GM19240 (cell line): ENCODE measurements around the gene BANP.
"Not testable (repeated sequence)": the region's sequence is repeated elsewhere in the genome, so short reads cannot be mapped to it uniquely, and the experiment has no call there.

ENCODE experiments used
- DNase-seq: peaks from one replicate; pipeline ENCODE4 v3.0.0; 2011; ENCODE audit warnings: low spot score; ENCODE audit not compliant: insufficient read length

The BANP gene

GRCh38 chr16:87950765-87951551 lies at the start of gene BANP:
BANP (plus strand) TSS chr16:87951434; CDS start chr16:87975116, 23,682 bp downstream.
- DNase-seq = peak; percentile 99

GRCh38 chr16:87904963-87905362 lies 46.3 kb upstream of the BANP start:
- not testable (repeated sequence) for DNase-seq

DNA sequence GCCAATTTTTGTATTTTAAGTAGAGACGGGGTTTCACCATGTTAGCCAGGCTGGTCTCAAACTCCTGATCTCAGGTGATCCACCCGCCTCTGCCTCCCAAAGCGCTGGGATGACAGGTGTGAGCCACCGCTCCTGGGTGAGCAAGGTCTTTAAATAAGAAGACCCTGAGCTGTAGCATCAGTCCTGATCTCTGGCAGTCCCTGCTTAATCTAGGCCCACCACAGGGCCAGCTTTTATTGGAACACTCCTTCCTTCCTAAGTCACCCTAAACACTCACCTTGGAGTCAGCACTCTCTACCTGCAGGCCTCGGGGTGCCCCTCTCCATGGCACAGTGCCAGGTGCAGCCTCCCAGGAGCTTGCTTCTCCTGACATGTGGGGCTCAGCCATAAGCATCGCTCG lies 45.7 kb upstream of the BANP start:
- DNase-seq = not testable (repeated sequence)

DNA sequence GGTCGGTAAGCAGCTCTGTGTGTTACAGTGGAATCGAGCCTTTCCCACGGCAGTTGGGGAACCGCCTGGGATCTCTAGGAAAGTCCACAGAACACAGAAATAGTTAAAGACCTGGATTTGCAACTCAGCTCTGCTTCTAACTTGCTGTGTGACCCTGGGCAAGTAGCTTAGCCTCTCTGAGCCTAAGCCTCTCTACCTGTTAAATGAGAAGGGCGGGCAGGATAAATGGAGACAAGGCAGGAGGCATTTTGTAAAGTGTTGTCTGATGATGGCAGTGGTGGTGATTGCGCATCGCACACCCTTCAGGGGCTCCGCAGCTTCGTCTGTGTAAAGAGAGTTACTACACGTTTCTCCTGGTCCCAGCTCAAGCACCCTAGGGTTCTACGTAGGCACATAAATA lies 43.1 kb upstream of the BANP start:
- not testable (repeated sequence) for DNase-seq

- DNase-seq = peak; percentile 88
These were observed 41.9 kb upstream of the BANP start for GRCh38 chr16:87909203-87909935.

DNA sequence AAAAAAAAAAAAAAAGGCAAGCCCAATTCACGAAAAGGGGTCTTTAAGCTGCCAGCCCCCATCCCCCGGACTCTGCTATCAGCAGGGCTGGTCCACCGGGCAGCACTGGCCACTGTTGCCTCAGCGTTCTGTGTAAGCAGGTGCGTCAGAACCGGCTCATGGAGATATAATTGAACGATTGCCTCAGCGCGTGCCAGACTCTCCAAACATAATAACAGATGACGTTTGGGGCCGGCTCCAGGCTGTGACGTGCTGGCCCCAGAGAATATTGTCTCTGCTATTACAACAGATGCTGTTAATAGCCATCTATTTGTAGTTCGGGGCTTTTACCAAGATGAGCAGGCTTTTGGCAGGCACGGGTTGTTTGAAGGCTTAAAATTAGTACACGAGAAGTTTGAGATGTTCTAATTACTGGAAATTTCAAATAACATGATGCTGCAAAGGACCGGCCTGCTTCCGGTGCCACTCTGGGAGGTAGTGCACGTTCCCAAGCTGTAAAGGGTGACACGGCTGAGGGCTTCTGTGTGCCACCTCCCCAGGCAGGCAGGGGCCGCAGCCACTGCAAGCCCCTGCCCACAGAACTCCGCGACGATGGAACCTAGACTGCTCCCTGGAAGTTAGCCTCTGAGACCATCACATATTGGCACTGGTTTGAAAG lies 40.0 kb upstream of the BANP start:
- DNase-seq = not testable (repeated sequence)

GRCh38 chr16:87912691-87913090 lies 38.5 kb upstream of the BANP start:
- not testable (repeated sequence) for DNase-seq

DNA sequence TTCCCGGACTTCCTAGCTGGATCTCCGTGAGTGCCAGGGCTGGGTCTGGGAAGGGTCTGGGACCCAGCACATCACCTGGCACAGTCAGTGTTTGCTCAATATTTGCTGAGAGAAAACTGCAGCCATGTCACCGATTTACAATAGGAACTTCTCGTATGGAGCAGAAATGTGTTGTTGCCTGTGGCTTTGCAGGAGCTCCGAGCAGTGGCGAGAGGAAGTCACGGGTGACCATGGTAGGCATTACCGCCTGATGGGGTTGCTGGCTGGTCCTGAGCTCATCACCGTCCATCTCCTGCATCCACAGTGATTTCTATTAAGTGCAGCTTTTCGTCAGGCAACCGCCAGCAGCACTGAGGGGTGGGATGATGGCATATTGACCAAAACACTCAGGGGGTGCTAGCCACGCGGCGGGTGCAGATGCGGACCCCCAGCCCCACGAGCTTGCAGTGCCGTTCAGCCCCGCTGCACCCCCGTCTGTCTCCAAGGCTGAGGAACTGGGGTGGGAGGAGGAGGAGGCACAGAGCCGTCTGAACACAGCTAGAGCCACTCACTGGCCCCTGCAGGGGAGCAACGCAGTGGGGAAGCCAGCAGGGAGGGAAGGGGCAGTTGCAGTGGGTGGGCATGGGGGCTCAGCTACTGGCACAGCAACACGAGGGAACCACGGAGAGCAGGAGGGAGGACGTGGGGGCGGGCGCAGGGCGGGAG lies 37.1 kb upstream of the BANP start:
- DNase-seq = not testable (repeated sequence)

- DNase-seq = no peak
These were observed 36.4 kb upstream of the BANP start for GRCh38 chr16:87914812-87915211.

GRCh38 chr16:87917503-87917902 lies 33.7 kb upstream of the BANP start:
- no peak for DNase-seq

GRCh38 chr16:87918338-87918737 lies 32.9 kb upstream of the BANP start:
- no peak for DNase-seq

GRCh38 chr16:87918866-87919680 lies 32.2 kb upstream of the BANP start:
- DNase-seq = no peak

GRCh38 chr16:87919681-87919994 lies 31.6 kb upstream of the BANP start:
- no peak for DNase-seq

DNA sequence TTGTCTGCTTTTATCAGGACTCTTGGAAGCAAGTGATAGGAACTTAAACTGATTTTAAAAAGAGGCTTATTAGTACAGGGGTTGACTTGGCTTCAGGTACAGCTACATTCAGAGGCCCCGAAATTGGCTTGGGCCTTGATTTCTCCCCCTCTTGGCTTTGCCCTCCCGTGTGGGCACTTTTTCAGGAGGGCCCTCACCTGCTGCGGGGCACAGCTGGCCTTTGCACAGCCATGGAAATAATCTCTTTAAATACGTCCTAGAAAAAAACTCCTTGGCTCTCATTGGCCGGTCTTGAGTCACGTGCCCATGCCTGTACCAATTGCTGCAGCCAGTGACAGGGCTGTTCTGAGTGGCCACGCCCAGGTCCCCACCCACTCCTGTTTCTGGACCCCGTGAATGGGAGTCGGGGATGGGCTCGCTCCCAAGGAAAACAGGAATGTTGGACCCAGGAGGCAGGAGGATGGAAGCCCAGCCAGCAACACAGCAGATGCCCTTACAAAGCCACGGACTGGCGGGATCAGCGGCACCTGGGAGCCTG lies 29.9 kb upstream of the BANP start:
- DNase-seq = no peak

GRCh38 chr16:87922250-87922871 lies 28.9 kb upstream of the BANP start:
- DNase-seq = no peak

- DNase-seq = peak; percentile 68
These were observed 27.0 kb upstream of the BANP start for GRCh38 chr16:87924041-87924810.

DNA sequence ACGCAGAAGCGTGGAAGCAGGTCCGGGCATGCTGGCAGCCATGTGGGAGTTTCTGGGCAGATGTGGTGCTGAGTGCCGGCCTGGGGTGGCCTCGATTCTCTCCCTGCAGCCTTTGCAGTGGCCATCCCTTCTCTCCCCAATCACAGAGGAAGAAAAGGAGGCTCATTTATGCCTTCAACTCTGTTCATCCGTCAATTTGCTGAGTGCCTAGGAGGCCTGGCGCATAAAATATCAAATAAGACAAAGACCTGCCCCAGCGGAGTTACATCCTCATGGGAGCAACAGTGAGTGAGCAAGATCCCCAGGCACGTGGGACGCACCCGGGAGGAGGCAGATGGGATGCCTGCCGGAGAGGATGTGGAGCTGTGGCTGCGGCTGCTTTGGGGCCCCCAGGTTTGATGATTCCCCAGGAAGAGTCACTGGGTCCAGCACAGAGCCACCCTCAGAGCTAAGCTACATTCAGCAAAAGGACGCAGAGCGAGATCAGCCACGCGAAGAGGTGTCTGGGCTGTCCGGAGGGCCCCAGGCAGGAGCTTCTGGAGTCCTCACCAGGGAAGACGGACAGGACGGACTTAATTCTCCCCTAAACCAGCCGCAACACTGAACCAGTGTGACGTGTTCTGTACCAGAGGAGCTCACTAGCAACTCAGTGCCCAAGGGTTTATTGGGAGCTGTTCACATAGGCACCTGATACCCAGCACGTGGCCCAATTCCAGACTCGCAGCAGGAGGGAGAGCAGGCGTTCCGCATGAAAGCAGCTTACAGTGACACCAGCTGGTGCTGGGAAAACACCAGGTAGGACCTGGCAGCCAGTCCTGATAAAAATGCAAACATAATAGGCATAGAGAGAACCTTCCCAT lies 26.2 kb upstream of the BANP start:
- DNase-seq = no peak
